ENCODE measurements around the gene C1QTNF9.
"Not testable (repeated sequence)": the region's sequence is repeated elsewhere in the genome, so short reads cannot be mapped to it uniquely, and the experiment has no call there.

The C1QTNF9 gene

DNA sequence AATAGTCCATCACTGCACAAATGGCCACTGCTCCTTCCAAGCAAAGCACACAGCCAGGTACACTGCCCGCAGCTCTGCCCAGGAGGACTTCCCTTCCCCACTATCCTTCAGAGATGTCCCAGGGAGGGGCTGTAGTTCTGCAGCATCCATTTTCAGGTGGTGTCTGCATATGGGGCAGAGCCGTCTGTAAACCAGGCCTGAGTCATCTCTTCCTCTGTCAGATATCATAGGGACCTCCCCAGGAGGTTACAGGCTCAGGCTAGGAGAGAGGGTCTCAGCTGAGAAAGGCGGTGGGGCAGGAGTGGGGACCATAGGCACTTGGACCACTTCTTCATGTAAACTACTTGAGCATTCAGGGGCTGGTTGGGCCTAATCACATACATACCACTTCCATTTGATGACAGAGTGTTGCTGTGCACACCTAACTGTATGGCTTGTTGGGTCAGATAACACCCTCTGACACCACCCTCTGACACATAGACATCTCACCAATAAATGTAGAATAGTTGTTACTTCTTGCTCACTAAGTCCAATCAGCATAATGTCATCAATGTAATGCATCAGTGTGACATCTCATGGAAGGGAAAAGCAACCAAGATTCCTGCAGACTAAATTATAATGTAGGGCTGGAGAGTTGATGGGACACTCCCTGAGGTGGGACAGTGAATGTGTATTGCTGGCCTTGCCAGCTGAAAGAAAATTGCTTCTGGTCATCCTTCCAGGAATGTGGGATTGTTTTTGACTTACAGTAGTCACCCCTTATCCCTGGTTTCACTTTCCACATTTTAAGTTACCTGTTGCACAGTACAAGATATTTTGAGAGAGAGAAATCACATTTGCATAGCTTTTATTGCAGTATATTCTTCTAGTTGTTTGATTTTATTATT lies 40.6 kb downstream of the C1QTNF9 start:
- WGBS, 2 experiments (ENCODE audit: insufficient coverage in 2 of 2) = 75 to 93% methylated on average over 2 of the region's 3 CpGs
- H3K27ac ChIP-seq (ENCODE audit: low read depth, low read length, severe bottlenecking) = not testable (repeated sequence)

DNA sequence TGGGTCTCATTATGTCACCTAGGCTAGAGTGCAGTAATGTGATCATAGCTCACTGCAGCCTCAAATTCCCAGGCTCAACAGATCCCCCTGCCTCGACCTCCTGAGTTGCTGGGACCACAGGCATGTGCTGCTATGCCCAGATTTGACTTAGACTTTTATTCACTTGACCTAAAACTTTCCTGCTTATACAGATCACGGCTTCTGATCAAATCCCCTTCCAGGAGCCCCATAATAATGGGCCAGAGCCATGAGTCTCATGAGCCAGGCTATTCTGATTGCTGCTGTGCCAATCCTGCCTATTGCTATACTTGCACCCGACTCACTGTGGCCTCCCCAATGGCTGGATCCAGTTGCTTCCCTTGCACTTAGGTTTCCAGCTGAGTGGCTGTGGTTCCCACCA lies 42.0 kb downstream of the C1QTNF9 start:
- Histone ChIP-seq H3K27ac (ENCODE audit: low read depth, low read length, severe bottlenecking) (no peak overlapping the region), H3K9me3 (ENCODE audit: control insufficient read depth, low read length) (no peaks in the 10 kb centered on the region), H3K4me1 (ENCODE audit: control insufficient read depth, insufficient read depth, low read length, poor library complexity, severe bottlenecking) (no peaks in the 10 kb centered on the region), H3K36me3 (ENCODE audit: control insufficient read depth, insufficient read depth, low read length) (no peaks in the 10 kb centered on the region), H3K4me3 (ENCODE audit: extremely low read depth, insufficient read depth, low read length, poor library complexity, severe bottlenecking) (no peak overlapping the region)
- WGBS, 2 experiments (ENCODE audit: insufficient coverage in 2 of 2) = 79 to 81% methylated on average over 2 to 3 of the region's 3 CpGs

More for the DNA sequence above, 40.6 kb downstream of the C1QTNF9 start:
- H3K4me3 ChIP-seq (ENCODE audit: extremely low read depth, insufficient read depth, low read length, poor library complexity, severe bottlenecking); H3K4me1 ChIP-seq (ENCODE audit: control insufficient read depth, insufficient read depth, low read length, poor library complexity, severe bottlenecking); H3K9me3 ChIP-seq (ENCODE audit: control insufficient read depth, low read length); H3K36me3 ChIP-seq (ENCODE audit: control insufficient read depth, insufficient read depth, low read length): not testable (repeated sequence)

DNA sequence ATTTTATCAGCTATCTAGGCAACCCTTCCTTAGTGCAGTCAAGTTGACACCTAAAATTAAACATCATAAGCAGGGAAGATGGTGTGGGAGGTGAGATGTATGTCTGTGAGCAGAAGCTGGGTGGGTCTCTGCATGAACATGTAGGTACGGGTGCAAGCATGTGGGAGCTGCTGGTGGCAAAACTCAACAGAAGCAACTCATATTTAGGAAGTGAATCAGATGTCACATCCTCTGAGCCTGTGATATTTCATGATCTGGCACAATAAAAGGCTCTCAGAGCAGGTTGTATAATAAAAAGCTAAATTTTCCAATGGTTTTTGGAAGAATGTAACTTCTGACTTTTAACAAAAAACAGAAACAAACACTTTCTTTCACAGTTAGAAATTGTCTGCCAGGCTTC lies 44.4 kb downstream of the C1QTNF9 start:
- Histone ChIP-seq H3K4me3 (ENCODE audit: extremely low read depth, insufficient read depth, low read length, poor library complexity, severe bottlenecking) (no peak overlapping the region), H3K27ac (ENCODE audit: low read depth, low read length, severe bottlenecking) (no peak overlapping the region), H3K9me3 (ENCODE audit: control insufficient read depth, low read length) (no peaks in the 10 kb centered on the region), H3K4me1 (ENCODE audit: control insufficient read depth, insufficient read depth, low read length, poor library complexity, severe bottlenecking) (no peaks in the 10 kb centered on the region), H3K36me3 (ENCODE audit: control insufficient read depth, insufficient read depth, low read length) (no peaks in the 10 kb centered on the region)
- 80 to 83% methylated on average over 1 of the region's 1 CpG for WGBS, 2 experiments (ENCODE audit: insufficient coverage in 2 of 2)

DNA sequence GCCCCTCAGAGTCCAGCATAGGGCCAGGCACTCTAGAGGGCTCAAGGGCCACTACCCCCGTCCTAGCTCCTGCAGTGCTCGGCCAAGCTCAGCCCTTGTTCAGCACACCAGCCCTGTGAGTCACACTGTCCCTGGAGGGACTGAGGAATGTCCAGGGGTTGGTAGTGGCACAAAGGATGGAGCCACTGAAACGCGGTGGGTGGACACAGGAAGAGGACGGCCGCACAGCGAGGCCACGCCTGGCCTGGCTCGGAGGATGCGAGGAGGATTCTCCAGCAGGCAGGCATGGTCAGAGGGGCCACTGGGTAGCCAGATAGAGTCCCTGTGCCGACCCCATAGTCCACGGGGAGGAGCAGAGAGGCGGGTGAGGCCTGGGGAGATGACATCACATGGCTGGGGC lies 45.7 kb downstream of the C1QTNF9 start:
- 92 to 95% methylated on average over 11 to 13 of the region's 13 CpGs for WGBS, 2 experiments (ENCODE audit: insufficient coverage in 2 of 2)
- no peak overlapping the region for H3K27ac ChIP-seq (ENCODE audit: low read depth, low read length, severe bottlenecking)
- no peaks in the 10 kb centered on the region for H3K36me3 ChIP-seq (ENCODE audit: control insufficient read depth, insufficient read depth, low read length)
- H3K4me1 ChIP-seq (ENCODE audit: control insufficient read depth, insufficient read depth, low read length, poor library complexity, severe bottlenecking) = no peaks in the 10 kb centered on the region
- H3K9me3 ChIP-seq (ENCODE audit: control insufficient read depth, low read length) = no peaks in the 10 kb centered on the region
- no peak overlapping the region for H3K4me3 ChIP-seq (ENCODE audit: extremely low read depth, insufficient read depth, low read length, poor library complexity, severe bottlenecking)

DNA sequence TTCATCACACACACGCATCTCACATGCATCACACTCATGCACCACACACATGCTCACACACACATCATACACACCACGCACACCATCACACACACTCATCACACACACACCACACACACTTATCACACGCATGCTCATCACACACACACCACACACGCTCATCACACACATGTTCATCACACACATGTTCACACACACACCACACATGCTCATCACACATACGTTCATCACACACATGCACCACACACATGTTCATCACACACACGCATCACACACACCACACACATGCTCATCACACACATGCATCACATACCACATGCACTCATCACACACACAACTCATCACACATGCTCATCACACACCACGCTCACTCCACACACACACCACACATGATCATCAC lies 46.9 kb downstream of the C1QTNF9 start:
- 81 to 83% methylated on average over 6 to 7 of the region's 7 CpGs for WGBS, 2 experiments (ENCODE audit: insufficient coverage in 2 of 2)
- Histone ChIP-seq H3K9me3 (ENCODE audit: control insufficient read depth, low read length) (no peaks in the 10 kb centered on the region), H3K4me3 (ENCODE audit: extremely low read depth, insufficient read depth, low read length, poor library complexity, severe bottlenecking) (no peak overlapping the region), H3K4me1 (ENCODE audit: control insufficient read depth, insufficient read depth, low read length, poor library complexity, severe bottlenecking) (no peaks in the 10 kb centered on the region), H3K27ac (ENCODE audit: low read depth, low read length, severe bottlenecking) (no peak overlapping the region), H3K36me3 (ENCODE audit: control insufficient read depth, insufficient read depth, low read length) (no peaks in the 10 kb centered on the region)

DNA sequence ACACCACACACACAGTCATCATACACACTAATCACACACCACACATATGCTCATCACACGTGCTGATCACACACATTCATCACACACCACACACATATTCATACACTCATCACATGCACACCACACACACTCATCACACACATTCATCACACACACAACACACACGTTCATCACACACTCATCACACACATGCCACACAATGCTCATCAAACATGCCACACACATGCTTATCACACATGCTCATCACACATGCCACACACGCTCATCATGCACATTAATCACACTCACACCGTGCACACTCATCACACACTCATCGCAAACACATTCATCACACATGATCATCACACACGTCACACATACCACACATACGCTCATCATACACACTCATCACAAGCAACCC lies 47.5 kb downstream of the C1QTNF9 start:
- Histone ChIP-seq H3K27ac (ENCODE audit: low read depth, low read length, severe bottlenecking) (no peak overlapping the region), H3K9me3 (ENCODE audit: control insufficient read depth, low read length) (no peaks in the 10 kb centered on the region), H3K4me3 (ENCODE audit: extremely low read depth, insufficient read depth, low read length, poor library complexity, severe bottlenecking) (no peak overlapping the region), H3K36me3 (ENCODE audit: control insufficient read depth, insufficient read depth, low read length) (no peaks in the 10 kb centered on the region), H3K4me1 (ENCODE audit: control insufficient read depth, insufficient read depth, low read length, poor library complexity, severe bottlenecking) (no peaks in the 10 kb centered on the region)
- 86 to 91% methylated on average over 5 to 7 of the region's 7 CpGs for WGBS, 2 experiments (ENCODE audit: insufficient coverage in 2 of 2)

DNA sequence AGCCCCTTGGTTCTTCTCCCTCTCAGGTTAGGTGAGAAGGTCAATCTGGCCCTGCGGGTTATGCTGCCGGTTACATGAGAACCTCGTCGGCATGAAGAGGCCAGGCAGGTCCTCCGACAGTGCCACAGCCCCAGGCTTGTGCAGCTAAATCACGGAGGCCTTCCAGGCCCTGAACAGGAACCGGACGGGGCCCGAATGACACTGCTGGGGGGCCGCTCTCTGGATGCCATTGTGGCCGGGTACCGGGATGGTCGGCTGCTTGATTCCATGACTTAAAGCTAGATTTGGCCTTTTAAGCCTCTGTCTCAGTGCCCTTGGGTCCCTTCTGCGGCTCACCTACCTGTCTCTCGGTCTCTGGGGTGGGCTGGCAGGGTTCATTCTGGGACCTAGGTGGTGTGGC lies 48.4 kb downstream of the C1QTNF9 start:
- Histone ChIP-seq H3K36me3 (ENCODE audit: control insufficient read depth, insufficient read depth, low read length) (no peaks in the 10 kb centered on the region), H3K4me1 (ENCODE audit: control insufficient read depth, insufficient read depth, low read length, poor library complexity, severe bottlenecking) (no peaks in the 10 kb centered on the region), H3K4me3 (ENCODE audit: extremely low read depth, insufficient read depth, low read length, poor library complexity, severe bottlenecking) (no peak overlapping the region), H3K9me3 (ENCODE audit: control insufficient read depth, low read length) (no peaks in the 10 kb centered on the region), H3K27ac (ENCODE audit: low read depth, low read length, severe bottlenecking) (no peak overlapping the region)
- 89 to 91% methylated on average over 13 to 15 of the region's 15 CpGs for WGBS, 2 experiments (ENCODE audit: insufficient coverage in 2 of 2)

DNA sequence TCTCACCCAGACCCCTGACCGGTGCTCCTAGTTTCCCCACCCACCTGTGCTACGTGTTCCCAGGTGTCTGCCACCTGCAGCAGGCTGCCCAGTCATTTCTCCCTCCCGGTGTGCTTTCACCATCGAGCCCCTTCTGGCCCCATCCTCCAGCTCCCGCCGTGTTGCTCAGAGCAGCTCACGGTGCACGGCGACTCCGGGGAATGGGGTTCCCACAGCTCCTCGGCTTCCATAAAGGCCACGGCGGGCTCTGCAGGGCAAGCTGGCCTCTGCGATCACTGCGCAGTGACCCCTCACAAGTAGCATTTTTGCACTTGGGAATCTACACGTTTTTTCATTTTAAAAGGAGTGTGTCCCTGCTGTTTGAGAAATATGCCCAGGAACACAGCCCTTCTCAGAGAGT lies 49.5 kb downstream of the C1QTNF9 start:
- not testable (repeated sequence) for H3K4me3 ChIP-seq (ENCODE audit: extremely low read depth, insufficient read depth, low read length, poor library complexity, severe bottlenecking); H3K4me1 ChIP-seq (ENCODE audit: control insufficient read depth, insufficient read depth, low read length, poor library complexity, severe bottlenecking); H3K36me3 ChIP-seq (ENCODE audit: control insufficient read depth, insufficient read depth, low read length); H3K9me3 ChIP-seq (ENCODE audit: control insufficient read depth, low read length); H3K27ac ChIP-seq (ENCODE audit: low read depth, low read length, severe bottlenecking)
- 73 to 87% methylated on average over 5 to 13 of the region's 16 CpGs for WGBS, 2 experiments (ENCODE audit: insufficient coverage in 2 of 2)

DNA sequence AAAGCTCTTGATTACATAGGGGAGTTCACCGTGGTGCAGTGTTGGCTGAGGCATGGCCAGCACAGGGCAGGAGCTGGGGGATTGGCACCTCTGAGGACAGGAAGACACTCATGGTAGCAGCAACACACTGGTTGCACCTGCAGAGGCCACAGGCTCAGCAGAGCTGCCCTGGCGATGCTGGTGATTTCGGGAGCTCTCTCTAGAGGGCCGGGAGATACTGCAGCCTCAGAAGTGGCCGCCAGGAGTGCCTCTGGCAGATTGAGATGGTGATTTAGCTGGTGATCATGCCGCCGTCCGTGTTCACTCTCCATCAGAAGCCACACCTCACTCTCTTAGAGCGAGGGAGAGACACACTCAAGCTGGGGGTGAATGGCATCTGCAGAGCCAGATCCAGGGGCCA lies 49.9 kb downstream of the C1QTNF9 start:
- H3K4me1 ChIP-seq (ENCODE audit: control insufficient read depth, insufficient read depth, low read length, poor library complexity, severe bottlenecking); H3K4me3 ChIP-seq (ENCODE audit: extremely low read depth, insufficient read depth, low read length, poor library complexity, severe bottlenecking); H3K9me3 ChIP-seq (ENCODE audit: control insufficient read depth, low read length); H3K36me3 ChIP-seq (ENCODE audit: control insufficient read depth, insufficient read depth, low read length); H3K27ac ChIP-seq (ENCODE audit: low read depth, low read length, severe bottlenecking): not testable (repeated sequence)
- 56 to 71% methylated on average over 3 to 4 of the region's 9 CpGs for WGBS, 2 experiments (ENCODE audit: insufficient coverage in 2 of 2)

DNA sequence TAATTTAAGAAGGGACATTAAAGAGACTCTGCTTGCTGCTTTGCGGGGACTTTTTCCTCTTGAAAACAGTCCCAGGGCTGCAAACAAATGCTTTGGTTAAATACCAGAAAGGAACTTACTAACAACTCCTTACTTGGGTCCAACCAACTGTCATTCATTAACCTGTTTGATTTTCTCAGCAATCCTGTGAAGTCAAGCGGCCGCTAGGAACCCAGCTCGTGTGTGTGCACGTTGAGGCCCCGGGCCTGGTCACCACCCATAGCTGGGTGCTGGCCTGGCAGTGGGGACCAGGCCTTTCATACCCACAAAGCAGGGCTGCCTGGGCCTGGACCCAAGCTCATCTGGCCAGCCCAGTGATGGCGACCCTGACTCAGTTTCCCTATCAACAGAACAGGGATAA lies 50.7 kb downstream of the C1QTNF9 start:
- Histone ChIP-seq H3K4me3 (ENCODE audit: extremely low read depth, insufficient read depth, low read length, poor library complexity, severe bottlenecking) (no peak overlapping the region), H3K27ac (ENCODE audit: low read depth, low read length, severe bottlenecking) (no peak overlapping the region), H3K4me1 (ENCODE audit: control insufficient read depth, insufficient read depth, low read length, poor library complexity, severe bottlenecking) (no peaks in the 10 kb centered on the region), H3K9me3 (ENCODE audit: control insufficient read depth, low read length) (no peaks in the 10 kb centered on the region), H3K36me3 (ENCODE audit: control insufficient read depth, insufficient read depth, low read length) (no peaks in the 10 kb centered on the region)
- 95 to 98% methylated on average over 5 to 6 of the region's 7 CpGs for WGBS, 2 experiments (ENCODE audit: insufficient coverage in 2 of 2)

DNA sequence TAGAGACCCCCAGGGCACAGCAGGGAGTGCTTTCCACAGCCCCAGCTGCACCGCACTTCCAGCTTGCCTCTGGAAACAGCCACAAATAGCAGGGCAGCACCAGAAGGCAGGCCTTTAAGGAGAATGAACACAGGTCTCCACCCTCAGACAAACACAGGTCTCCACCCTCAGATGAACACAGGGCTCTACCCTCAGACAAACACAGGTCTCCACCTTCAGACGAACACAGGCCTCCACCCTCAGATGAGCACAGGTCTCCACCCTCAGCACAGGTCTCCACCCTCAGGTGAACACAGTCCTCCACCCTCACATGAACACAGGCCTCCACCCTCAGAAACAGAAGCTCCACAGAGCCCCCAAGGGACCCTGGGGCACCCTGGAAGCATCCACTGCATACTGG lies 51.7 kb downstream of the C1QTNF9 start:
- Histone ChIP-seq H3K9me3 (ENCODE audit: control insufficient read depth, low read length) (no peaks in the 10 kb centered on the region), H3K4me3 (ENCODE audit: extremely low read depth, insufficient read depth, low read length, poor library complexity, severe bottlenecking) (no peak overlapping the region), H3K4me1 (ENCODE audit: control insufficient read depth, insufficient read depth, low read length, poor library complexity, severe bottlenecking) (no peaks in the 10 kb centered on the region), H3K27ac (ENCODE audit: low read depth, low read length, severe bottlenecking) (no peak overlapping the region), H3K36me3 (ENCODE audit: control insufficient read depth, insufficient read depth, low read length) (no peaks in the 10 kb centered on the region)
- WGBS, 2 experiments (ENCODE audit: insufficient coverage in 2 of 2) = 67 to 100% methylated on average over 1 to 2 of the region's 2 CpGs
